Loucy (cell line): ENCODE data around the gene SCN7A.

Experiments used
- H2AFZ ChIP-seq: fragments of 200-600 bp; sonication (generic); 2 replicates; pipeline ENCODE4 v1.6.0; 2016; ENCODE audit warnings: antibody characterized with exemption, mild to moderate bottlenecking, low read length, moderate library complexity
- H3F3A ChIP-seq: fragments of 200-600 bp; 2 replicates; pipeline ENCODE4 v1.6.0; 2016; ENCODE audit warnings: antibody characterized with exemption, low read depth, mild to moderate bottlenecking
- H3K27me3 ChIP-seq: fragments of 200-600 bp; sonication (generic); 2 replicates; pipeline ENCODE4 v1.6.1; 2014; ENCODE audit warnings: low read length, mild to moderate bottlenecking; ENCODE audit not compliant: insufficient read depth, poor library complexity, severe bottlenecking
- H3K36me3 ChIP-seq: fragments of 200-600 bp; sonication (generic); 2 replicates; pipeline ENCODE4 v1.6.1; 2016; ENCODE audit warnings: low read length; ENCODE audit not compliant: insufficient read depth
- H3K4me1 ChIP-seq: fragments of 200-600 bp; sonication (generic); 2 replicates; pipeline ENCODE4 v1.5.1; 2014; ENCODE audit warnings: low read length, mild to moderate bottlenecking; ENCODE audit not compliant: insufficient read depth, poor library complexity, severe bottlenecking
- H3K4me2 ChIP-seq: fragments of 200-600 bp; sonication (generic); 2 replicates; pipeline ENCODE4 v1.6.0; 2014; ENCODE audit warnings: antibody characterized with exemption, low read length, low read depth, mild to moderate bottlenecking; ENCODE audit not compliant: poor library complexity, severe bottlenecking
- H3K4me3 ChIP-seq: fragments of 200-600 bp; sonication (generic); 2 replicates; pipeline ENCODE4 v1.5.1; 2014; ENCODE audit warnings: low read length, mild to moderate bottlenecking, mixed read lengths; ENCODE audit not compliant: poor library complexity, severe bottlenecking
- H3K79me2 ChIP-seq: fragments of 200-600 bp; sonication (generic); 2 replicates; pipeline ENCODE4 v1.6.1; 2014; ENCODE audit warnings: low read length; ENCODE audit not compliant: insufficient read depth
- H3K9ac ChIP-seq: fragments of 200-600 bp; sonication (generic); 2 replicates; pipeline ENCODE4 v1.6.0; 2014; ENCODE audit warnings: mild to moderate bottlenecking, low read depth, low read length, moderate library complexity; ENCODE audit not compliant: poor library complexity, severe bottlenecking
- H3K9me2 ChIP-seq: fragments of 200-600 bp; sonication (generic); replicated peaks from 2 replicates; pipeline ENCODE4 v1.6.1; 2016; ENCODE audit warnings: low read depth, low read length, mixed read lengths
- H3K9me3 ChIP-seq: fragments of 200-600 bp; sonication (generic); 2 replicates; pipeline ENCODE4 v1.6.1; 2014; ENCODE audit warnings: mild to moderate bottlenecking, antibody characterized with exemption, low read length, low read depth; ENCODE audit not compliant: insufficient read depth
- H4K20me1 ChIP-seq: fragments of 200-600 bp; sonication (generic); 2 replicates; pipeline ENCODE4 v1.6.0; 2014; ENCODE audit warnings: antibody characterized with exemption, low read length, mild to moderate bottlenecking; ENCODE audit not compliant: insufficient read depth, poor library complexity, severe bottlenecking
- EZH2phosphoT487 ChIP-seq: fragments of 200-600 bp; IDR thresholded peaks from 2 replicates; pipeline ENCODE4 v1.6.1; 2018; ENCODE audit warnings: antibody characterized with exemption, mild to moderate bottlenecking, moderate library complexity, borderline replicate concordance
- TF ChIP-seq, protein P1 (sequence below): fragments of 200-600 bp; sonication (generic); conservative IDR thresholded peaks from 2 replicates; pipeline ENCODE4 v1.5.1; 2014; ENCODE audit warnings: mild to moderate bottlenecking, antibody characterized with exemption, low read length

SCN7A gene

DNA sequence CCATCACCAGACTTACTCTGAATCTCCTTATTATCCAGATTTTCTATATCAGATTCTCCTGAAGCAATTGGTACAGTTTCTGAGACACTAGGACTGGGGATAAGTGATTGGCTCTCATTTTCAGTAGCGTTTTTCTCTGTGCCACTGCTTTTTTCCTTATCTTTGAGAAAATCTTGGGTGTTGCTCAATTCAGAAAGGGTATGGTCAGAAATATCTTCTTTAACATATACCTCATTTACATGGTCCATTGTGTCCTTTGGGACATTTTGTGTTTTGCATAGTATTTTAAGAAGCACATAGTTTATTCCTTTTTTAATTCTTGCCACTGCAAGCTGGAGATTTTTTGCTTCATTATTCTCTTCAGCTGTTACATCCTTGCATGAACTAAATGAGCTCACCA lies 61.7 kb downstream of the SCN7A start:
- no peak overlapping the region for H3K4me3 ChIP-seq
- no peaks in the 10 kb centered on the region for H3F3A ChIP-seq
- no peaks in the 10 kb centered on the region for H3K4me1 ChIP-seq
- no peaks in the 10 kb centered on the region for H3K79me2 ChIP-seq
- H3K9me2 ChIP-seq = no peaks in the 10 kb centered on the region
- H3K36me3 ChIP-seq = no peaks in the 10 kb centered on the region
- no peaks in the 10 kb centered on the region for H3K27me3 ChIP-seq
- no peak for TF ChIP-seq EZH2phosphoT487
- TF ChIP-seq, protein P1, sequence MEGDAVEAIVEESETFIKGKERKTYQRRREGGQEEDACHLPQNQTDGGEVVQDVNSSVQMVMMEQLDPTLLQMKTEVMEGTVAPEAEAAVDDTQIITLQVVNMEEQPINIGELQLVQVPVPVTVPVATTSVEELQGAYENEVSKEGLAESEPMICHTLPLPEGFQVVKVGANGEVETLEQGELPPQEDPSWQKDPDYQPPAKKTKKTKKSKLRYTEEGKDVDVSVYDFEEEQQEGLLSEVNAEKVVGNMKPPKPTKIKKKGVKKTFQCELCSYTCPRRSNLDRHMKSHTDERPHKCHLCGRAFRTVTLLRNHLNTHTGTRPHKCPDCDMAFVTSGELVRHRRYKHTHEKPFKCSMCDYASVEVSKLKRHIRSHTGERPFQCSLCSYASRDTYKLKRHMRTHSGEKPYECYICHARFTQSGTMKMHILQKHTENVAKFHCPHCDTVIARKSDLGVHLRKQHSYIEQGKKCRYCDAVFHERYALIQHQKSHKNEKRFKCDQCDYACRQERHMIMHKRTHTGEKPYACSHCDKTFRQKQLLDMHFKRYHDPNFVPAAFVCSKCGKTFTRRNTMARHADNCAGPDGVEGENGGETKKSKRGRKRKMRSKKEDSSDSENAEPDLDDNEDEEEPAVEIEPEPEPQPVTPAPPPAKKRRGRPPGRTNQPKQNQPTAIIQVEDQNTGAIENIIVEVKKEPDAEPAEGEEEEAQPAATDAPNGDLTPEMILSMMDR = no peak
- no peak overlapping the region for H2AFZ ChIP-seq
- H3K9me3 ChIP-seq = no peaks in the 10 kb centered on the region
- no peak overlapping the region for H3K4me2 ChIP-seq
- H3K9ac ChIP-seq = no peak overlapping the region
- no peaks in the 10 kb centered on the region for H4K20me1 ChIP-seq

DNA sequence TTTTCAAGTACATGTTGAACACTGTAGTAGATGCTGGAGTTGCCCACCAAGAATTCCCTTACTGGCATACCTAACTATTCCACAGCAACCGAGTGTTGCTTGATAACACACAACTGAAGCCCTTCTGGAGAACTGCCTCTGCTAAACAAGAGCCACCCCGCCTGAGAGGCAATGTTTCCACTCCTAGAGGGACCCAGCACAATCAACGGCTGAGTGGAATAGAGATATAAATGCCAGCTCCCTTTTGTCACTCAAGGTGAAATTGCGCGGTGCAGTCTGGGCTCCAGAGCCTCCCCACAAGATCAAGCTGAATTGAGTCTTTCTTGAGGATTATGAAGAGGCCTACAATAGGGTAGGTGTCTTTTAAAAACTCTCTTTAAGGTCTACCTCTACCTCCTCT lies 69.2 kb downstream of the SCN7A start:
- H3K79me2 ChIP-seq = no peaks in the 10 kb centered on the region
- no peaks in the 10 kb centered on the region for H3F3A ChIP-seq
- no peaks in the 10 kb centered on the region for H3K27me3 ChIP-seq
- H3K4me1 ChIP-seq = no peaks in the 10 kb centered on the region
- no peaks in the 10 kb centered on the region for H3K9me3 ChIP-seq
- H2AFZ ChIP-seq = no peak overlapping the region
- TF ChIP-seq, protein P1 = no peak
- TF ChIP-seq EZH2phosphoT487 = no peak
- H3K9ac ChIP-seq = no peak overlapping the region
- H4K20me1 ChIP-seq = no peaks in the 10 kb centered on the region
- no peaks in the 10 kb centered on the region for H3K36me3 ChIP-seq
- no peak overlapping the region for H3K4me2 ChIP-seq
- H3K9me2 ChIP-seq = no peaks in the 10 kb centered on the region
- no peak overlapping the region for H3K4me3 ChIP-seq

DNA sequence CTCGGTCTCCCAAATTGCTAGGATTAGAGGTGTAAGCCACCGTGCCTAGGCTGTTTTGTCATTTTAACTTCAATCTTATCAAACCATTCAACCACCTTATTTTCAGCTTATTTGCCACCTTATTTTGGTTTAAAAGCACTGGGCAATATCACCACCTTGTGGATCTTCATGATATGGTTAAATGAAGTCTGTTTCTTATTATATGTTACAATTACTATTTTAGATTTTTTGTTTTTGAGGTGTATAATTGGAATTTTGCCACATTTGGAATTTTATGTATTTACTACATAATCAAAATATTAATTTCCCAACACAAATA lies 74.5 kb downstream of the SCN7A start:
- Histone ChIP-seq H3K27me3 (no peaks in the 10 kb centered on the region), H3K9me3 (no peaks in the 10 kb centered on the region), H3K79me2 (no peaks in the 10 kb centered on the region), H3K4me3 (no peak overlapping the region), H3K9me2 (no peaks in the 10 kb centered on the region), H3K36me3 (no peaks in the 10 kb centered on the region), H2AFZ (0 out of 2 replicates have a peak overlapping the region, but pooled peaks have one; percentile 40), H3F3A (no peaks in the 10 kb centered on the region), H3K4me1 (no peaks in the 10 kb centered on the region), H3K9ac (no peak overlapping the region), H4K20me1 (no peaks in the 10 kb centered on the region), H3K4me2 (no peak overlapping the region)
- TF ChIP-seq, protein P1 = peak; percentile 63
- no peak for TF ChIP-seq EZH2phosphoT487
